Glomerular visceral epithelial cell (primary cell): ENCODE results near the gene CCDC185.

Source experiments
- DNase-seq: peaks from one replicate; pipeline ENCODE4 v3.0.0-alpha.2; 2016; ENCODE audit errors: extremely low spot score

CCDC185 gene

DNA sequence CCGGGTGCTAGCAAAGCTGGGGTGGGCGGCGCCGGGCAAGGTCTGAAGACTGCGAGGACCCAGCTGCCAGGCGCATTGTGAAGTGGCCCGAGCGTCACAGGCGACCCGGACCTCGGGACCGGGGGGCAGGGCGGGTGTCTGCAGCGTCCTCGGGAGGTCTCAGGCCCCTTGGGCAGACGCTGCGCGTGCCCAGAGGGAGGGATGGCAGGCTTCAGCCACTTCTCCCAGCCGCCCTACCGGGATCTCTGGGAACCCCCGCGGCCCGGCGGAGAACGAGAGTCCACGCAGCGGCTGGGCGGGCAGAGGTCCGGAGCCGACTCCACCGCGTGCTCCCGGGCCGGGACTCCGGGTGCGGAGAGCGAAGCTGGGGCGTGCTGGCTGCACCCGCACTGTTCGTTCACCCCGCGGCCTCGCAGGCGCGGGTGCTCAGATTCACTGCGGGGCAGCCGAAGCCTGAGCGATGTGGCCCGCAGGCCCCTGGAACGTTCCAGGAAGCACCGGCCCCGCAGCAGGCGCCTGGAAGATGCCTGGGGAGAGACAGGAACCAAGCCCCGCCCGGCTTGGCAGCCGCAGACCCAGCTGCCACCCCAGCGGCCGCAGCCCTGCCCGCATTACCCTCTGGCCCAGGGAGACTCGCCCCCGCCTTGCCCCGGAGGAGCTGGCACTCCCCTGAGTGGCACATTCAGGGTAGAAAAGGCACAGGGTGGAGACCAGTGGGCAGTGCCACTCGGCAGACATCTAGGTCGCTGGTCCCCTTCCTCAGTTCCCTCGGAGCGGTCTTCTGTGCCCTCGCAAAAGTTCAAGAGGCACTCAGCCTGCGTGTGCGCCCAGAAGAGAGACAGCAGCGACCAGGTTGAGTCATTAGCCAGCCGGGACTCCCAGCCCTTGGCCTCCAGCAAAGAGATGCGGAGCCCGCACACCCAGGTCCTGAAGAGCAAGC is at the start of gene CCDC185:
CCDC185 (plus strand) TSS at position 141 of the 940 bp plus-strand sequence; CDS start at position 202, 61 bp downstream.
- no peak for DNase-seq

DNA sequence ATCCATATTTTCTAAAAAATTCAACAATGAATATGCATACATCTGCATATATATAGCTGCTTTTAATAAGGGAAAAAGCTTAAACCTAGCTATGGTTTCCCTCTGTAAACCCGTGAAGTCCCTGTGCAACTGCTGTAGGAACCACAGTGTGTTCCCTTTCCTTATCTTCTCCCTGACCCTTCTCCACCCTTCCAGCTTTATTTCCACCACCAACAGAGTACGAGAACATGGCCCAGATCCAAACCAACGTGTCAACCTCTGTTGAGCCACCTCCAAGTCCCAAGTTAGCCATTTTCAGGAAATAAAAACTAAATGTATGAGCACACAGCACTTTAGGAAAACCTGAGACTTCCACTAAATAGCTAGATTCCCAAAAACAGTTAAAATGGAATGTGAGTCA is 49.5 kb upstream of the CCDC185 start:
- DNase-seq: peak; percentile 43

DNA sequence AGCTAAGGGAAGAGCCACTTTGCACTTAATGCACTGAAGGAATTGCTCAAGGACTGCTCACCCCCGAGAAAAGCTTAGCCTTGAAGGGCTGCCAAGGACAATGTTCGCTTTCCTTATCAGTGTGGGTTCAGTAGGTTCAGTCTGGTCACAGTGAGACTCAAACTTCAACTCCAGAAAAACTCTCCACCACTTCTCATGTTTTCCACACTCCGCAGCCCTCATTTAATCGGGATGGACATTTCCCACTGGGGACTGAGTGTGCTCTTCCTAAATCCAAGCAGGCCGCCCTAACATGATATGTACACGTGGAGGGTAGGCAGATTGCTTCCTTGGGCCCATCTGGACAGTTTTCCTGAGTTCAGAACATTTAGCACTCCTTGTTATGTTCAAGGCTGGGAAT is 48.7 kb upstream of the CCDC185 start:
- DNase-seq: no peak

DNA sequence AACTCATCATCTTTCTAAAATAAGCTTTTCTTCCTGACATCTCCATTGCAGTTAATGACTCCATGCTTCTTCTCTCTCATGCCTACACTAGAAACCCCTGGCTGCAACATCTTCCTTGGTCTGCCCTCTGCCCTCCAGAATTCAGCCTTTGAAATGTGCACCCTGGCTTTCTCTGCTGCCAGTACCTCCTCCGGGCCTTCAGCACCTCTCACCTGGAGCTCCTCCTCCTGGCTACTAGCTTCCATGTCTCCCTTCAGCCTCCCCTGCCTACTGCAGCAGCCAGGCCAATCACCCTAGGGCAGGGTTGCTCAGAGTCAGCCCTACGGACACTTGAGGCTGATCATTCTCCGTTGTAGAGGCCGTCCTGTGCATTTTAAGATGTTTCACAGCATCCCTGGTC is 47.5 kb upstream of the CCDC185 start:
- DNase-seq: no peak

DNA sequence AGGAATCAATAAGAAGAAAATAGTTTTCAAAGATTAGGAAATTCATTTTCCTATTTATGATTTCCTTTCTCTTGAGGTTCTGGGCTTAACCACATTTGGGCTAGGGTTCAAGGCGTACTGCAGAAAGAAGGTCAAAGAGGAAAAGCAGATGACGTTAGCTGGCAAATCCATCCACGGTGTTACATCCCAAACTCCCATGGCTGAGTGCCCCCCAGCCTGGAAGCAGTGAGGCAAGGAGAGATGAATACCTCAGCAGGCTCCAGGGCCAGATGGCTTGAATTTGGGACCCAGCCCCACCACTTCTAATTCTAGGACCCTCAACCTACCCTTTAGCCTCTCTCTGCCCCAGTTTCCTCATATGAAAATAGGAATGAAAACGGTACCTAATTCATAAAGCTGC is 46.9 kb upstream of the CCDC185 start:
- no peak for DNase-seq

DNA sequence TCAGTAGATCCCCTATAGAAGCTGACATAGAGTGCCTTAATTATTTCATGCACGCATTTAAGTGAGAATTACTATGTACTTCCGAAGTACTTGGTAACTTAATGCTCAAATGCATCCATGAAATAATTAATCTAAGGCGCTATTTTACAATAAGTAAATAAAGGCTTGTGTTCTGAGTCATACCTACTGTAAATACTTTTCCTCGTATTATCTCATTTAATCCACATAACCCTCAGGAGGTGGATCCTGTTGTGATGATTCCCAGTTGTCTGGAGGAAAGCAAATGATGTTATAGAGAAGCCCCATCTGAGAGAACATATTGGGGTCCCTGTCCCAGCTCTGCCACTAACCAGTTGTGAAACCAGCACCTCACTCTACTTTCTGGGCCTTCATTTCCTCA is 45.6 kb upstream of the CCDC185 start:
- no peak for DNase-seq

DNA sequence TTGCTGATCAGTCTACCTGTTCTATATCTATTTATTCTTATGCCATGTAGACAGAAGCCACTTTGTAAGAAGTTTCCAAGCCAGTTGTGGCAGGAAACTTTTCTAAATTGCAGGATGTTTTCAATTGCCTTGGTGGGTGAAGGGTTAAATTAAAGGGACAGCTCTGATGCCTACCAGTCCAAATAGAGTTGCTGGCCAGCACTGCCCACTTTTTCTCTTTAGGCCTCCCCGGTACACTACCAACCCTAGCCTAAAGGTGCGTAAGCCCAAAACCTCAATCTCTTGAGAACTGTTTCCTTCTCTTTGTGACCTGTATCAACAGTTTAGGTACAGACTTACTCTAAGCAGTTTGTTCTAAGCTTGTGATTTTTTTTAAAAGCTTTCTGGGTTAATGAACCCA is 44.8 kb upstream of the CCDC185 start:
- no peak for DNase-seq

DNA sequence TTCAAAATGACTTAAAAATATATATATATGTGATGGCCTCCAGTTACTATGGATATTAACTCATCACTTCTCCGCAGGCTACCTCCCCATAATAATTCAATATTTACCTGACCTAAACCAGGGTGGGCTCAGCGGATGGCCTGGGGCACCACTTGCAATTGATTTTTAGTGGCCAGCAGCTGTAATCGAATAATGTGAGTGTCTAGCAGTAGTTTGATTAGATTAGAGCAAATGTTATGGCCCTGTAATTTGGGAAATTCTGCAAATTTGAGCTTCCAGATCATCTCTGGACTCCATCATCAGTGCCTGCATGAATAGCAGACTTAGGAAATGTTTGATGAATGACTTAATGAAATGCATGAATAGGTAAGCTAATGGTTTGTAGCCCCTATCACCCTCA is 44.0 kb upstream of the CCDC185 start:
- no peak for DNase-seq

DNA sequence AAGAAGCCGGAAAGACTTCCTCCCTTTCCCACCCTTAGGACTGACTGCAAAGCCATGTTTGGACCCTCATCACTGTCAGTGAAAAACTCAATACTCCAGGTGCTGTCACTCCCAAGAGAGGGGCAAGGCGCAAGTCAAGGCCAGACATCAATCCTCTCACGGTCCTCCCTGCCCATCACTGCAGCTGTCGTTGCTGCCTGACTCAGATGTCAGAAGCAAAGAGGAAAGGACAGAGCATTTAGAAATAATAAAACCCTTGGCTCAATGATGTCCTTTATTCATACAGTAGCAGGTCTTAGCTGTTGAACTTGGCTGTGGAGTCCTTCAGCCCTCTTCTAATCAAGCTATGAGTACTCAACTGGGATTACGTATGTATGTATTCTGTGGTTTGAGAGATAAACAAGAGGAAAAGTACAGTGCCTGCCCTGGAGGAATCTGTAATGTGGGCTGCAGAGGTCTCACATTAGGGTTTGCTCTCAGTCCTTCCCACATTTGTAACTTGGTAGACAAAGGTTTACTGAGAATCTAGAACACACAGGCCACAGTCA is 42.8 kb upstream of the CCDC185 start:
- DNase-seq: no peak

DNA sequence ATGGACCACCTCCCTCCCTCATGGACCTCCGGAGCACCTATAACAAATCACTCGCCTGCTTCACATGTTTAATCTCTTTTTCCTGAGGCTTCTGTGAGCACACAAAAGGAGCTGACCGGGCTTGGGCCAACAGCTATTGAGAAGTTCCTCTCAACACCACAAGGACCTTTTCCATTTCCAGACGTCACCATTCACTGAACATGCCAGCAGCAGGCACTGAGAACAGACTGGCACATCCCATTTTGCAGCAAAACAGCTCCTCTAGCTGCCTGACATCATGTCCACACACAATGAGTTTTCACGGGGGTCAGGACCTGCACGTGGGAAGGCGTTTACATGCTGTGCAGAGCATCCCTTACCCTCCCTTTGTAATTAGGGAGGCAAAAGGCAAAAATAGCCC is 40.3 kb upstream of the CCDC185 start:
- no peak for DNase-seq

DNA sequence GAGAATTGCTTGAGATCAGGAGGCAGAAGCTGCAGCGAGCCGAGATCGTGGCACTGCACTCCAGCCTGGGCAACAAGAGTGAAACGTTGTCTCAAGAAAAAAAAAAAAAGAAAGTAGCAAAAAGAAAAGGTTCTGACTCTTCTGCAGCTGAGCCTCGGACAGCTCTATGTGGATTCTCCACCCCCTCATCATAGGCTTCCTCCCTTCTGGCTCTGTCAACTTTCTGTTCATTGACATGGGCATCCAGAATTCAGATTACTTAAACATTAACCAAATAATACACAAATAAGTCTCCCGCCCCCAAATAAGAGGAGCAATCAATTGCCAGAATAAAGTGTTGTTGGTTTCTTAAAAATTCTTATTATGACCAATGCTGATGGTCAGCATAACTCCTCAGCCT is 39.3 kb upstream of the CCDC185 start:
- no peak for DNase-seq

DNA sequence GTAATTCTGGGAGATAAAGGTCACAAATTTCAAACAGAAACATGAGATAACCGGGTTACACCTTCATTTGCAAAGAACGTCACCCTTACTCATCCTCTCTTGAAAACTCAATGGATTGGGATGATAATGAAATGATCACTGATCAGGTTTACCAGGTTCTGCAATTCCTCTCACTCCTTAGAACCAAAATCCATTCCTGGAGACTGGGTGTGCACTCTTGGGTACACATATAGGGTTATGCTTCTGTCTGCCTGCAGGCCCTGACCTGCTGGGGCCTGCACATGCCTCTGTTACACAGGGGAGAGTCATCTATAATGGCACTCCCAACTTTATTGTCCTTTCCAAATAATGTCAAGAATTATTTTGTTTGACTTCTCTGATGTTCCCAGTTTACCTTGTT is 37.5 kb upstream of the CCDC185 start:
- no peak for DNase-seq

DNA sequence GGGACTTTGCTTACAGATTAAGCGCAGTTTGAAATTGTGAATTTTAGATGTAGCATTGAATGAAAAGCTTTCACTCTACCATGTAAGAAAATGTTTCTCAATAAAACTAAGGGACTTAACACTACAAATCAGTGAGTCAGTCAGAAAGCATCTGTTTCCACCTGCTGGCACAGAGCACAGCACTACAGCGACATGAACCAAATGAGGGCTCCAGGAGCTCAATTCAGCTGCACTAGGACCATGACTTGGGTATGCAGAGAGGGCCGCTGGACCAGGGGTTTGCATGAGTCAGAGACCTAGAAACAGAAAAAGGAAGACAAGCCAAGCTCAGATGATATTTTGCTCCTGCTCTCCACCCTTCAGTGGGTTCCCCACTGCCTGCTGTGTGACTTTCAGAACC is 34.4 kb upstream of the CCDC185 start:
- peak; percentile 77 for DNase-seq

DNA sequence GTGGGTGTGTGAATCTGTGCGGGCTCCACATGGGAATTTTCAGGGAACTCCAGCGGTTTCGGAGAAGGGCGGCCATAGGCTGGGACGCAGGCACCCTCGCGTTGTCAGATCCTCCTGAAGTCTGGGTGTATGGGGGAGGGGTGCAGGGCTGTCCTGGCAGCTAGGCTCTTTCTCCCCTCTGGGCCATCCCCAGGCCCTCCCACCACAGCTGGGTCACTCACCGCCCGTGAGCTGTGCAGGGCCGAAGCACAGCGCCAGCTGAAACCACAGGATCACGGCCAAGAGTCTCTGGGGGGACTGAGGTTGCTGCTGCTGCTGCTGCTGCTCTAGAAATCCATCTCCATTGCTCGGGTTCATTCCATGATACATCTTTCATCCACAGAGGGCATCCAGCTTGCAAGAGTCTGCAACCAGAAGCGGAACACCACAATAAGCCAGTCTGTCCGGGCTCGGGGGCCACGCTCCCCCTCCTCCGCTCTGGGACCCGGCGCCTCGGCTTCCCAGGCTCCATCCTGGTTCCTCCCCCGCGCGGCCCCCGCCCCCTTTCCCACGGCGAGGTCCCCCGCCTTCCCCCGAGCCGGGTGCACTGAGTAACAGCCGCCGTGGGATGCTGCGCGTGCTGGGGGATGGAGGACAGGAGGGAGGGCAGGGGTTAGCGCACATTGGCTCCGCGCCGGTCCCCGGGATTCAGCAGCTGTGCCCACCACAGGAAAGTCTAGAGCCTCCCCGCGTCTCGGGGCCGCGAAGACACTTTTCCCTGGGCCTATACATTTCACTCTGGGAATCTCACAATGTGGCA is 30.0 kb upstream of the CCDC185 start:
- peak; percentile 75 for DNase-seq

DNA sequence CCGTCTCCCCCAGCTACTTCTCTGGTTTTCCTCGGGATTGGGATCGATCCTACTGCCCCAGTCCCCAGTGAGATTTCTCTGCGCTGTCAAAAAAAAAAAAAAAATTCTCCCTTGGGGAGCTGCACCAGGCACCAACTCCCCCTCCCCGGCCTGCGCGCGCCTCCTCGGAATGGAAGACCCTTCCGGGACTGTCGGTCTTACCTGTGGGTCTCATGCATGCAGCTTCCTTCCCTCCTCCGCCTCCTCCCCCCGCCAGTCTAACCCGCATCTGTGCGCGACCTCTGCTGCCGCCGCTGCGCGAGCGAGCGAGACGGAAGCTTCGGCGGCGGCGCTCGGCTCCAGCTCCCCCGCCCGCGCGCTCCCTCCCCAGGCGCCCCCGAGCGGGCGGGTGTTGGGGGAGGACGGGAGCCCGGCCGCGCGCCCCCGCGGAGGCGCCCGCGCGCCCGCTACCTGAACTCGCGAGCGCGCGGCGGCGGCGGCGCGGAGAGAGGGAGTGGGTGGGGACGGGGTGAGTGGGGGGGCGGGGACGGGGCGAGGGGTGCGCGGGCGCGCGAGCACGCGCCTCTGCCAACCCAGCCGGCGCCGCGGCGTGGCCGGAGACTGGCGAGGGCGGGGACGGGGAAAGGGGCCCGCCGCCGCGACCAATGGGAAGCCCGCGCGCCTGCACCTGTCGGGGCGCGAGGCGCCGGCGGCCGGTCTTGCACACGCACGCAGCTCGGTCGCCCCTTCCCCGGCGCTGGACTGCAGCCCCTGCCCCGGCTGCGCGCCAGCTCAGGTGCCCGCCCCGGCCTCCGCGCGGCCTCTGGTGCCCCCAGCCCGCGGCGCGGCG is 29.1 kb upstream of the CCDC185 start, which contains the start of gene SUSD4:
SUSD4 (minus strand) TSS at position 321 of the 829 bp plus-strand sequence. CDS start 751 bp downstream, outside the sequence.
- DNase-seq: peak; percentile 79

DNA sequence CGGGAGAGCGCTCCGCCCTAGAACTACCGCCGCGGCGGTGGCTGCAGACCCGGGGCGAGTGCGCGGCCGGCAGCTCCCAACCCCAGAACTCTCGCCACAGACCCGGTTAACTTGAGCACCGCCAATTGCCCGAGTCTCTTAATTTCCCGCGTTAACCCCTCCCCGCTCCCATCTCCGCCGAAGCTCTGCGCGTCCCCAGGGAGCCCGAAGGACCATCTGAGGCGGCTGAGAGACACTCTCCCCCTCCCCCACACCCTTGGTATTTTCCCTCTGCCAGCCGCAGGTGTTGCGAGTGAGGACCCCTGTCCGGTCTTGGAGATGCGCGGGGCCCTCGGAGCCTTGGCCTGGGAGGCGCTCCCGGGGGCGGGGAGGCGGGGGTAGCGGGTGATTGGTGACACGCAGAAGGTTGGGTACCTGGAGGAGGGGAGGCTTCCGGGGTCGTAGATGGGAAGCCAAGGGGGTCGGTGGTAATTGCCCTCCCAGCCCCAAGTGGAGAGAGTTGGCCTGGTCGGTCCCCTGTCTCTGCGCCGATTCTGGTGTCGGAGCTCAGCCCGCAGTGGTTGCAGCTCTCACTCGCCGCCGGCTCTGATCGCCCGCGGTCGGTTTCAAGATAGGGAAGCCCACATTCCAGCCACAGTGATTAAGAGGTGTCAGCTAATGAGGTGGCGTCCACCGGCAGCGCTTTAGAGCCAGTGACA is 28.4 kb upstream of the CCDC185 start:
- DNase-seq: peak; percentile 16

DNA sequence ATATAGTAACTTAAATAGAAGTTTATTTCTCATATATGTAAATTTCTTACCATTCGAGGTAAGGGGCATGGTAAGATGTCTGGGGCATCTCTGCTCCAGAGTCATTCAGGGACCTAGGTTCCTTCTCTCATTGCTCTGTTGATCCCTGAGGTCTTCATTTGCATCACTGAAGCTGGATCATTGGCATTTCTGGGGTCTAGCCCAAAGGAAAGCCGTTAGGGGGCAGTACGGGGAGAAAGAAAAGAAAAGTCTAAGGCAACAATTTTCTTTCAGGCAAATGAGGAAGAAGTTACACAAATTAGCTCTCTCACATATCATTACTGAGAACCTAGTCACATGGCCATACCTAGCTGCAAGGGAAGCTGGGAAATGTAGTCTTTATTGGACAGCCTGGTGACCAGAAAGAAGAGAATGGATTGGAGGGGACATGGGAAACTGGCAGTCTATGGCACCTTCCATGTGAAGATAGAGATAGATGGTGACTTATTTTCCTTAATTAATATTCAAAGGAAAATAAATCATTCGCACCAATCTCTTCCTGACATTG is 19.1 kb upstream of the CCDC185 start:
- no peak for DNase-seq

DNA sequence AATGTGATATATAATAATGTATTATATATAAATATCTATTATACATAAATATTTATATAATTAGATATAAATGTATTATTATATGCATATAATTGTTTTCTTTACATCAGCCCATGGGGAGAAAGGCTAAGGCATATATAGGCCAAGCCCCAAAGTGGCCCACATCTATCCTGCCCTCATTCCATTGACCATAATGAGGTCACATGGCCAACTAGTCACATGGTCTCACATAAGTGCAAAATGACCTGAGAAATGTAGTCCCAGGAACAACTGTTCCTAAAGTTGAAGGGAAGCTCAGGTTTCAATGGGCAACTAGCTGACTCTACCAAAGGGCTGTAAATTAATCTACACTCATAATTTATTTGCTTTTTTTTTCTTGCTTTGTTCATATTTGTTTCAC is 14.5 kb upstream of the CCDC185 start:
- DNase-seq: no peak

DNA sequence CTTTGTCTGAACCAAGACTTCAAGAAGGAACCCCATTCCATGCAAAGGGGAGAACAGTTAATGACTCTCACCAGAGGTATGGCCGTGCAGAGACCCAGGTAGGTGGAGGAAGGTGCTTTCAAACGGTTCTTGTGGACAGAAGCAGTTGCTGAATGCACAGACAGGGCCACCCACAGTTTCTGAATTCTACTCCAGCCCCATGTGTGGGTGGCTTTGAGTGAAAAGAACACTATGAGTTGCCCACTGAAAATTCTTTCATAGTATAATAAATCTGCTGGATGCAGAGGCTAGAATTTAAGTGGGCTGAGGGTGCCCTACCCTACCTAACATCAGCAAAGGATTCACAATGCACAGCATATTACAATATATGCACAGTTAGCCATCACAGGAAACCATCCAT is 7.2 kb upstream of the CCDC185 start:
- DNase-seq: no peak

DNA sequence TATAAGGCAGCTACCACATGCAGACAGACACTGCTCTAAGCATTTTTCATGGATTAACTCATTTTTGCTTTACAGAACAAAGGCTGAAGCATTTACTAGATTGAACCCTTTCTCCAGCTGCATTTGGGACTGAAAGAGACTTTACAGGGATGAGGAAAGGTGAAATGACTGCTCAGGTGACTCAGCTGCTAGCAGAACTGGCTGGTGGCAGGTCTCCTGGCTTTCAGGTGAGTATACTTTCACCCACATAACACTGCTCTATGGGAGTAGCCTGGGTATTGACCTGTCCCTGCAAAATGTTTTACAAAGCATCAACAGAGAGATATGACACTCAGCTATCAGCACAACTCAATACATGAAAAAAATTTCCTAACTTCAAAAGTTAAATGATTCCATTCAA is 2.6 kb upstream of the CCDC185 start:
- DNase-seq: no peak

DNA sequence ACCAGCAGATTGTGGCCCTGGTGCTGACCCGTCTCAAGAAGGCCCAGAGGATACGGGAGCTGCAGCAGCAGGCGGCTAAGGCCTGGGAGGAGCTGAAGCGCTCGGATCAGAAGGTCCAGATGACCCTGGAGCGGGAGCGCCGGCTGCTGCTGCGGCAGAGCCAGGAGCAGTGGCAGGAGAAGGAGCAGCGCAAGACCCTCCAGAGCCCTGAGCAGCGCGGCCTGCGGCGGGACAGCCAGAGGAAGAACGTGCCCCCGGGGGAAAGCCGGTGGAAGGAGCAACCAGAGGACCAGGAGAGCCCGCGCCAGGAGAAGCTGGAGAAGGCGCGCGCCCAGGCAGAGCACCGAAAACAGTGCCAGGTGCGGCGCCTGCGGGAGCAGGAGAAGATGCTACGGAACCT is 1.0 kb downstream of the CCDC185 start:
- no peak for DNase-seq
